SK-N-SH (cell line): ENCODE measurements around the gene CHD5. TPM values are rescaled to one million over a fixed set of nuclear protein-coding genes. Genes with fewer than 3 reads are reported as not detected.

Experiments used
- CTCF ChIA-PET: fragments of 300-600, 350-600 bp; formaldehyde crosslinking; extraction: SDS; loops from one replicate; lab custom pipeline; 2021; lab: Yijun Ruan, JAX
- POLR2A ChIA-PET: fragments of 350-600 bp; sonication (Branson Sonifier 250); formaldehyde crosslinking; extraction: SDS; loops from one replicate; lab custom pipeline; 2020; ENCODE audit warnings: antibody characterized with exemption, inconsistent platforms; lab: Yijun Ruan, JAX
- DNase-seq: peaks from one replicate; pipeline ENCODE4 v3.0.0; 2012
- H2AFZ ChIP-seq: fragments of 200-600 bp; sonication (generic); 2 replicates; pipeline ENCODE4 v1.8.1; 2016; ENCODE audit warnings: antibody characterized with exemption, mild to moderate bottlenecking, low read depth
- H3F3A ChIP-seq: fragments of 200-600 bp; sonication (generic); replicated peaks from 2 replicates; pipeline ENCODE3; 2016; ENCODE audit warnings: antibody characterized with exemption, mild to moderate bottlenecking; ENCODE audit not compliant: insufficient read depth
- H3K27ac ChIP-seq, 2 experiments: fragments of 200-500 bp in 1 of 2; fragments of 200-600 bp in 1 of 2; sonication (Bioruptor generic) in 1 of 2; sonication (generic), shearing (Covaris generic) in 1 of 2; 2 replicates each; pipeline versions ENCODE4 v1.5.1 to v1.6.1; 2014 to 2016; ENCODE audit warnings: low read depth in 2 of 2, inconsistent platforms in 1 of 2, low read length in 1 of 2, mild to moderate bottlenecking in 1 of 2, mixed read lengths in 1 of 2
- H3K27me3 ChIP-seq: fragments of 200-600 bp; sonication (generic), shearing (Covaris generic); 2 replicates; pipeline ENCODE4 v1.6.1; 2016; ENCODE audit warnings: mixed run types; ENCODE audit not compliant: insufficient read depth
- H3K36me3 ChIP-seq, 2 experiments: fragments of 200-500 bp in 1 of 2; fragments of 200-600 bp in 1 of 2; sonication (Bioruptor generic) in 1 of 2; sonication (generic) in 1 of 2; replicated peaks in 1 of 2; 2 replicates each; pipeline versions ENCODE3 to v1.5.1; 2014 to 2016; ENCODE audit warnings: low read length in 1 of 2, mild to moderate bottlenecking in 1 of 2; ENCODE audit not compliant: insufficient read depth in 2 of 2, control insufficient read depth in 1 of 2
- H3K4me1 ChIP-seq, 2 experiments: fragments of 200-500 bp in 1 of 2; fragments of 200-600 bp in 1 of 2; sonication (Bioruptor generic) in 1 of 2; sonication (generic), shearing (Covaris generic) in 1 of 2; 2 replicates each; pipeline versions ENCODE4 v1.5.1 to v1.6.1; 2014 to 2016; ENCODE audit warnings: low read depth in 1 of 2, low read length in 1 of 2, mixed run types in 1 of 2; ENCODE audit not compliant: insufficient read depth in 2 of 2, control insufficient read depth in 1 of 2
- H3K4me2 ChIP-seq: fragments of 200-600 bp; sonication (generic), shearing (Covaris generic); 2 replicates; pipeline ENCODE4 v1.6.1; 2017; ENCODE audit warnings: mixed run types
- H3K4me3 ChIP-seq, 2 experiments: fragments of 200-500 bp in 1 of 2; fragments of 200-600 bp in 1 of 2; sonication (Bioruptor generic) in 1 of 2; sonication (generic), shearing (Covaris generic) in 1 of 2; 2 replicates each; pipeline versions ENCODE4 v1.5.1 to v1.8.1; 2014 to 2016; ENCODE audit warnings: low read depth in 2 of 2, inconsistent platforms in 1 of 2, low read length in 1 of 2, mild to moderate bottlenecking in 1 of 2, mixed read lengths in 1 of 2, moderate library complexity in 1 of 2
- H3K79me2 ChIP-seq: fragments of 200-600 bp; sonication (generic); 2 replicates; pipeline ENCODE4 v1.8.1; 2017; ENCODE audit warnings: mild to moderate bottlenecking; ENCODE audit not compliant: insufficient read depth
- H3K9ac ChIP-seq: fragments of 200-600 bp; sonication (generic); 2 replicates; pipeline ENCODE4 v1.6.1; 2017; ENCODE audit warnings: mixed run types
- H3K9me2 ChIP-seq: fragments of 200-600 bp; sonication (generic); 2 replicates; pipeline ENCODE4 v1.6.1; 2017; ENCODE audit warnings: mixed run types
- H3K9me3 ChIP-seq: fragments of 200-600 bp; sonication (generic); 2 replicates; pipeline ENCODE4 v1.6.1; 2017; ENCODE audit warnings: mixed run types, mild to moderate bottlenecking, moderate library complexity
- H4K20me1 ChIP-seq: fragments of 200-600 bp; sonication (generic); 2 replicates; pipeline ENCODE4 v1.6.1; 2017; ENCODE audit warnings: mild to moderate bottlenecking, mixed run types; ENCODE audit not compliant: insufficient read depth
- CHD2 ChIP-seq: fragments of 150-350 bp; IDR thresholded peaks from 2 replicates; pipeline ENCODE4 v1.6.1; 2018; ENCODE audit warnings: low read length; ENCODE audit not compliant: partially characterized antibody
- CTCF ChIP-seq: fragments of 200-600 bp; sonication (generic); IDR thresholded peaks from 2 replicates; pipeline ENCODE4 v1.6.1; 2017; ENCODE audit warnings: antibody characterized with exemption, mild to moderate bottlenecking, moderate library complexity
- EP300 ChIP-seq, 2 experiments: IDR thresholded peaks; 2 replicates each; pipeline versions ENCODE4 v1.4.0 to v1.6.1; 2012; ENCODE audit warnings: borderline replicate concordance in 1 of 2, low read depth in 1 of 2, low read length in 1 of 2
- FOSL2 ChIP-seq: IDR thresholded peaks from 2 replicates; pipeline ENCODE4 v1.4.0; 2012; ENCODE audit warnings: low read depth, mild to moderate bottlenecking, moderate library complexity, borderline replicate concordance
- FOXJ3 ChIP-seq: sonication (generic); formaldehyde crosslinking; IDR thresholded peaks from 2 replicates; pipeline ENCODE4 v1.5.1; 2020; ENCODE audit warnings: mild to moderate bottlenecking, missing genetic modification reagents
- JUND ChIP-seq: IDR thresholded peaks from 2 replicates; pipeline ENCODE4 v1.4.0; 2012
- MXI1 ChIP-seq: IDR thresholded peaks from 2 replicates; pipeline ENCODE4 v1.6.1; 2012; ENCODE audit warnings: mild to moderate bottlenecking, low read depth, low read length, improper control_type of control experiment
- NFIC ChIP-seq: IDR thresholded peaks from 2 replicates; pipeline ENCODE4 v1.4.0; 2012; ENCODE audit warnings: borderline replicate concordance
- NRF1 ChIP-seq: IDR thresholded peaks from 2 replicates; pipeline ENCODE4 v1.6.1; 2012; ENCODE audit warnings: low read depth, mild to moderate bottlenecking, low read length
- PBX3 ChIP-seq: IDR thresholded peaks from 2 replicates; pipeline ENCODE4; 2012
- RAD21 ChIP-seq: IDR thresholded peaks from 2 replicates; pipeline ENCODE4 v1.6.1; 2012; ENCODE audit warnings: mild to moderate bottlenecking, low read length
- RFX5 ChIP-seq: IDR thresholded peaks from 2 replicates; pipeline ENCODE4 v1.6.1; 2012; ENCODE audit warnings: mild to moderate bottlenecking, improper control_type of control experiment, low read length
- RXRA ChIP-seq: IDR thresholded peaks from 2 replicates; pipeline ENCODE4 v1.4.0; 2012; ENCODE audit warnings: low read depth, mild to moderate bottlenecking, borderline replicate concordance
- SIN3A ChIP-seq: IDR thresholded peaks from 2 replicates; pipeline ENCODE4 v1.6.1; 2012; ENCODE audit warnings: low read depth, mild to moderate bottlenecking, low read length, moderate library complexity, borderline replicate concordance
- SMC3 ChIP-seq: IDR thresholded peaks from 2 replicates; pipeline ENCODE4 v1.6.1; 2012; ENCODE audit warnings: low read depth, low read length, improper control_type of control experiment
- TAF1 ChIP-seq: IDR thresholded peaks from 2 replicates; pipeline ENCODE4 v1.6.1; 2012; ENCODE audit warnings: low read depth, mild to moderate bottlenecking, low read length, moderate library complexity, borderline replicate concordance
- TCF12 ChIP-seq: IDR thresholded peaks from 2 replicates; pipeline ENCODE4 v1.4.0; 2012
- WGBS: methylation state at CpG from one replicate; pipeline ENCODE4 v1.1.6; 2017; ENCODE audit warnings: low lambda C conversion rate; 5-methylcytosine and 5-hydroxymethylcytosine counted together
- polyA plus RNA-seq, 3 experiments: library from polyadenylated mRNA; depleted of rRNA; stranded (reverse); fragments of >200 nt; gene quantifications; 2 replicates each; pipeline ENCODE4 v1.2.3, GENCODE V29; 2012
- TF ChIP-seq, protein P1 (sequence below): fragments of 150-350 bp; IDR thresholded peaks from 2 replicates; pipeline ENCODE4 v1.6.1; 2016; ENCODE audit warnings: mild to moderate bottlenecking, low read depth, low read length
- TF ChIP-seq, protein P2 (sequence below): IDR thresholded peaks from 2 replicates; pipeline ENCODE4 v1.6.1; 2012; ENCODE audit warnings: mild to moderate bottlenecking, low read depth, low read length, moderate library complexity

CHD5 gene
- polyA plus RNA-seq, 1 of the 3 experiments (the other 2 are of a cell fraction) = 0.26 TPM

GRCh38 chr1:6068932-6069331, 111.2 kb downstream of the CHD5 start:
- POLR2A ChIA-PET = no interaction called here
- H3F3A ChIP-seq = no peaks in the 10 kb centered on the region
- no peaks in the 10 kb centered on the region for H3K79me2 ChIP-seq
- H2AFZ ChIP-seq = no peak overlapping the region
- TF ChIP-seq FOXJ3 (CRISPR knock-in tag) = no peak
- no peak for TF ChIP-seq RAD21
- TF ChIP-seq, protein P1, sequence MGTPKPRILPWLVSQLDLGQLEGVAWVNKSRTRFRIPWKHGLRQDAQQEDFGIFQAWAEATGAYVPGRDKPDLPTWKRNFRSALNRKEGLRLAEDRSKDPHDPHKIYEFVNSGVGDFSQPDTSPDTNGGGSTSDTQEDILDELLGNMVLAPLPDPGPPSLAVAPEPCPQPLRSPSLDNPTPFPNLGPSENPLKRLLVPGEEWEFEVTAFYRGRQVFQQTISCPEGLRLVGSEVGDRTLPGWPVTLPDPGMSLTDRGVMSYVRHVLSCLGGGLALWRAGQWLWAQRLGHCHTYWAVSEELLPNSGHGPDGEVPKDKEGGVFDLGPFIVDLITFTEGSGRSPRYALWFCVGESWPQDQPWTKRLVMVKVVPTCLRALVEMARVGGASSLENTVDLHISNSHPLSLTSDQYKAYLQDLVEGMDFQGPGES = no peak
- no peak for TF ChIP-seq NRF1
- no peak for TF ChIP-seq FOSL2
- TF ChIP-seq TCF12 = no peak
- no peak for TF ChIP-seq SMC3
- TF ChIP-seq RFX5 = no peak
- no peak for TF ChIP-seq JUND
- no peak for TF ChIP-seq RXRA
- no peak for TF ChIP-seq EP300 (IDR thresholded peaks at IDR 0.05; ENCODE audit: borderline replicate concordance in 1 of 2, low read depth in 1 of 2, low read length in 1 of 2)
- TF ChIP-seq PBX3 = no peak
- no peak for TF ChIP-seq CTCF
- TF ChIP-seq SIN3A = no peak
- TF ChIP-seq CHD2 = no peak
- DNase-seq = no peak
- WGBS = 74% methylated on average over 7 of the region's 9 CpGs
- H3K36me3 ChIP-seq = no peaks in the 10 kb centered on the region
- no peak overlapping the region for H3K4me2 ChIP-seq
- no peak overlapping the region for H3K4me3 ChIP-seq
- H3K9ac ChIP-seq = no peak overlapping the region
- no peaks in the 10 kb centered on the region for H3K9me2 ChIP-seq
- CTCF ChIA-PET = interaction anchor here (1.0 to 1.3 kb wide), 5 partner anchors 14 to 102 kb away, joined by 3 to 4 read pairs (median 3); no protein-coding TSS in a partner anchor
- H4K20me1 ChIP-seq = no peaks in the 10 kb centered on the region
- no peaks in the 10 kb centered on the region for H3K27me3 ChIP-seq
- H3K9me3 ChIP-seq = no peaks in the 10 kb centered on the region
- peaks cover 0 to 58% of the 10 kb centered on the region in 2 experiments; a peak in 1 of 4 replicates for H3K4me1 ChIP-seq
- no peak overlapping the region for H3K27ac ChIP-seq

GRCh38 chr1:6068073-6068472, 112.0 kb downstream of the CHD5 start:
- no peak overlapping the region for H3K4me3 ChIP-seq
- H4K20me1 ChIP-seq = no peaks in the 10 kb centered on the region
- H3K9ac ChIP-seq = no peak overlapping the region
- no peaks in the 10 kb centered on the region for H3F3A ChIP-seq
- H3K9me3 ChIP-seq = no peaks in the 10 kb centered on the region
- no peak overlapping the region for H2AFZ ChIP-seq
- no peaks in the 10 kb centered on the region for H3K9me2 ChIP-seq
- H3K36me3 ChIP-seq = no peaks in the 10 kb centered on the region
- H3K79me2 ChIP-seq = no peaks in the 10 kb centered on the region
- H3K27me3 ChIP-seq = no peaks in the 10 kb centered on the region
- CTCF ChIA-PET = interaction anchor here (1.2 to 1.5 kb wide), 3 partner anchors 15 to 103 kb away, joined by 3 to 4 read pairs (median 3); no protein-coding TSS in a partner anchor
- no peak overlapping the region for H3K4me2 ChIP-seq
- H3K27ac ChIP-seq = no peak overlapping the region
- DNase-seq = no peak
- H3K4me1 ChIP-seq = peaks cover 0 to 51% of the 10 kb centered on the region in 2 experiments; a peak in 1 of 4 replicates
- 59% methylated on average over 4 of the region's 5 CpGs for WGBS
- POLR2A ChIA-PET = no interaction called here
- TF ChIP-seq NRF1 (no peak), RXRA (no peak), MXI1 (no peak), SIN3A (no peak), FOXJ3 (CRISPR knock-in tag) (no peak), NFIC (no peak), PBX3 (no peak), TAF1 (no peak), CHD2 (no peak)
- TF ChIP-seq, protein P2, sequence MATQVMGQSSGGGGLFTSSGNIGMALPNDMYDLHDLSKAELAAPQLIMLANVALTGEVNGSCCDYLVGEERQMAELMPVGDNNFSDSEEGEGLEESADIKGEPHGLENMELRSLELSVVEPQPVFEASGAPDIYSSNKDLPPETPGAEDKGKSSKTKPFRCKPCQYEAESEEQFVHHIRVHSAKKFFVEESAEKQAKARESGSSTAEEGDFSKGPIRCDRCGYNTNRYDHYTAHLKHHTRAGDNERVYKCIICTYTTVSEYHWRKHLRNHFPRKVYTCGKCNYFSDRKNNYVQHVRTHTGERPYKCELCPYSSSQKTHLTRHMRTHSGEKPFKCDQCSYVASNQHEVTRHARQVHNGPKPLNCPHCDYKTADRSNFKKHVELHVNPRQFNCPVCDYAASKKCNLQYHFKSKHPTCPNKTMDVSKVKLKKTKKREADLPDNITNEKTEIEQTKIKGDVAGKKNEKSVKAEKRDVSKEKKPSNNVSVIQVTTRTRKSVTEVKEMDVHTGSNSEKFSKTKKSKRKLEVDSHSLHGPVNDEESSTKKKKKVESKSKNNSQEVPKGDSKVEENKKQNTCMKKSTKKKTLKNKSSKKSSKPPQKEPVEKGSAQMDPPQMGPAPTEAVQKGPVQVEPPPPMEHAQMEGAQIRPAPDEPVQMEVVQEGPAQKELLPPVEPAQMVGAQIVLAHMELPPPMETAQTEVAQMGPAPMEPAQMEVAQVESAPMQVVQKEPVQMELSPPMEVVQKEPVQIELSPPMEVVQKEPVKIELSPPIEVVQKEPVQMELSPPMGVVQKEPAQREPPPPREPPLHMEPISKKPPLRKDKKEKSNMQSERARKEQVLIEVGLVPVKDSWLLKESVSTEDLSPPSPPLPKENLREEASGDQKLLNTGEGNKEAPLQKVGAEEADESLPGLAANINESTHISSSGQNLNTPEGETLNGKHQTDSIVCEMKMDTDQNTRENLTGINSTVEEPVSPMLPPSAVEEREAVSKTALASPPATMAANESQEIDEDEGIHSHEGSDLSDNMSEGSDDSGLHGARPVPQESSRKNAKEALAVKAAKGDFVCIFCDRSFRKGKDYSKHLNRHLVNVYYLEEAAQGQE = no peak
